Prostate gland (tissue), 2 donors: ENCODE data around the gene NCR2. TPM values are rescaled to one million over a fixed set of nuclear protein-coding genes. Genes with fewer than 3 reads are reported as not detected.

Experiments
- DNase-seq: peaks from one replicate; pipeline ENCODE4 v3.0.0-alpha.2; 2019; ENCODE audit warnings: low spot score
- H3K27ac ChIP-seq, 2 donors: fragments of 200-600 bp; sonication (generic); 2 replicates each; pipeline ENCODE4 v1.5.1; 2017 to 2019
- H3K27me3 ChIP-seq: fragments of 200-600 bp; sonication (generic); replicated peaks from 2 replicates; pipeline ENCODE4 v1.5.1; 2019; ENCODE audit not compliant: insufficient read depth
- H3K36me3 ChIP-seq, 2 donors: fragments of 200-600 bp; sonication (generic); 1 replicate in 1 of 2; 2 replicates in 1 of 2; pipeline versions ENCODE4 v1.5.1 to v1.8.1; 2017 to 2019
- H3K4me1 ChIP-seq: fragments of 200-600 bp; sonication (generic); replicated peaks from 2 replicates; pipeline ENCODE4 v1.5.1; 2019
- H3K4me3 ChIP-seq, 2 donors: fragments of 200-600 bp; sonication (generic); 2 replicates each; pipeline ENCODE4 v1.5.1; 2017 to 2019
- H3K9me3 ChIP-seq: fragments of 200-600 bp; sonication (generic); 2 replicates; pipeline ENCODE4 v1.5.1; 2017
- CTCF ChIP-seq, 4 experiments: fragments of 200-600 bp in 2 of 4; fragments of 450-650 bp in 2 of 4; sonication (generic) in 2 of 4; IDR thresholded peaks; 1 replicate in 3 of 4; 2 replicates in 1 of 4; pipeline ENCODE4 v1.5.1; 2016 to 2019; ENCODE audit warnings: antibody characterized with exemption in 4 of 4, mild to moderate bottlenecking in 2 of 4, moderate library complexity in 2 of 4
- POLR2A ChIP-seq: fragments of 450-650 bp; IDR thresholded peaks from one replicate; pipeline ENCODE4 v1.6.1; 2016; ENCODE audit warnings: antibody characterized with exemption, mild to moderate bottlenecking
- POLR2AphosphoS5 ChIP-seq: sonication (generic); formaldehyde crosslinking; IDR thresholded peaks from one replicate; pipeline ENCODE4 v1.6.1; 2017; ENCODE audit warnings: antibody characterized with exemption
- WGBS: methylation state at CpG from one replicate; pipeline ENCODE4 v1.1.5; 2018; 5-methylcytosine and 5-hydroxymethylcytosine counted together
- intact Hi-C: fragments of 100-400 bp; cut with DNase I; formaldehyde crosslinking; loops from one replicate; pipeline ENCODE4 v1.14.2; 2022
- total RNA-seq, 2 donors: library from RNA; depleted of rRNA; stranded (reverse); fragments of >200 nt; gene quantifications; one replicate each; pipeline ENCODE4 v1.1.0, GENCODE V29; 2016

The NCR2 gene
- total RNA-seq, 2 donors from 2014 or later, result not detected

- H3K27ac ChIP-seq, result peak overlapping the region; percentile 35 to 45
- peak in 2 of 4 experiments; percentile 16 to 32 for TF ChIP-seq CTCF (IDR thresholded peaks at IDR 0.05)
- TF ChIP-seq POLR2A, result no peak
- TF ChIP-seq POLR2AphosphoS5, result no peak
- no peak for DNase-seq
- H3K4me1 ChIP-seq, result peaks cover 9% of the 10 kb centered on the region
- whole genome bisulfite sequencing, result 17% methylated on average over 39 of the region's 39 CpGs
- H3K27me3 ChIP-seq, result peaks cover 24% of the 10 kb centered on the region
- no peaks in the 10 kb centered on the region for H3K9me3 ChIP-seq
- H3K4me3 ChIP-seq, result no peak overlapping the region
- H3K36me3 ChIP-seq, result no peaks in the 10 kb centered on the region
- intact Hi-C loops, result loop anchor here (5.0 kb wide), 3 partner anchors 56 to 176 kb away; partner anchors contain the start of gene FOXP4
Observed at GRCh38 chr6:41371461-41371991, 36.1 kb downstream of the NCR2 start.

- Histone ChIP-seq H3K9me3 (no peaks in the 10 kb centered on the region), H3K27me3 (peaks cover 24% of the 10 kb centered on the region), H3K4me3 (no peak overlapping the region), H3K27ac (peak overlapping the region; percentile 35 to 45), H3K4me1 (peaks cover 9% of the 10 kb centered on the region), H3K36me3 (no peaks in the 10 kb centered on the region)
- TF ChIP-seq POLR2AphosphoS5 (no peak), CTCF (IDR thresholded peaks at IDR 0.05) (no peak), POLR2A (no peak)
- DNase-seq, result no peak
- intact Hi-C loops, result loop anchor here (5.0 kb wide), 3 partner anchors 55 to 175 kb away; partner anchors contain the start of gene FOXP4
- WGBS, result 6% methylated on average over 42 of the region's 42 CpGs
Observed at GRCh38 chr6:41371992-41372831, 36.8 kb downstream of the NCR2 start.

- Histone ChIP-seq H3K36me3 (no peaks in the 10 kb centered on the region), H3K4me1 (peaks cover 9% of the 10 kb centered on the region), H3K4me3 (peak overlapping the region in 1 of 2 donors; percentile 22), H3K9me3 (no peaks in the 10 kb centered on the region), H3K27ac (no peak overlapping the region), H3K27me3 (peaks cover 24% of the 10 kb centered on the region)
- TF ChIP-seq POLR2AphosphoS5 (no peak), CTCF (IDR thresholded peaks at IDR 0.05) (no peak), POLR2A (no peak)
- DNase-seq, result no peak
- intact Hi-C loops, result loop anchor here (5.0 kb wide), 3 partner anchors 54 to 174 kb away; partner anchors contain the start of gene FOXP4
- 5% methylated on average over 70 of the region's 81 CpGs for WGBS
Observed at GRCh38 chr6:41372832-41373626, 37.6 kb downstream of the NCR2 start.

GRCh38 chr6:41373627-41373918 lies 38.2 kb downstream of the NCR2 start:
- Histone ChIP-seq H3K36me3 (no peaks in the 10 kb centered on the region), H3K27me3 (peaks cover 24% of the 10 kb centered on the region), H3K27ac (no peak overlapping the region), H3K9me3 (no peaks in the 10 kb centered on the region), H3K4me3 (no peak overlapping the region), H3K4me1 (peaks cover 9% of the 10 kb centered on the region)
- DNase-seq, result no peak
- no peak for TF ChIP-seq POLR2AphosphoS5
- TF ChIP-seq CTCF (IDR thresholded peaks at IDR 0.05), result no peak
- no peak for TF ChIP-seq POLR2A
- intact Hi-C loops, result loop anchor here (5.0 kb wide), 3 partner anchors 54 to 174 kb away; partner anchors contain the start of gene FOXP4
- WGBS, result 29% methylated on average over 22 of the region's 22 CpGs
